K562 treated with DMSO at 1 percent for 24 hours (cell line): Measurements from ENCODE around the gene UBTD2. TPM values are rescaled to one million over a fixed set of nuclear protein-coding genes. Genes with fewer than 3 reads are reported as not detected.

ENCODE experiments used
- total RNA-seq: library from RNA; unstranded; fragments of 300-600 nt; gene quantifications from 2 replicates; pipeline ENCODE4 v1.2.3, GENCODE V29; 2022; ENCODE audit warnings: low read depth; ENCODE audit not compliant: insufficient read depth

Gene UBTD2
- total RNA-seq: 0.95 and 1.4 TPM in 2 replicates

GRCh38 chr5:172283020-172283861 lies at the start of gene UBTD2:
Gene UBTD2 (minus strand): TSS chr5:172283764. CDS start chr5:172283665, 99 bp downstream.

GRCh38 chr5:172193872-172194271 lies 89.7 kb downstream of the UBTD2 start, which contains the start of gene EFCAB9:
Gene EFCAB9 (plus strand): TSS chr5:172194172. CDS start chr5:172194173, 1 bp downstream.

GRCh38 chr5:172188033-172188892 lies 95.3 kb downstream of the UBTD2 start, which contains the start of gene STK10:
Gene STK10 (minus strand): TSS chr5:172188224. CDS start chr5:172188042, 182 bp downstream.

Other genes with a start within 250 kb of the UBTD2 start
- gene STK10, start 95.5 kb downstream of the UBTD2 start, total RNA-seq: 7.3 and 7.9 TPM in 2 replicates
- not detected in 2 replicates for gene EFCAB9, start 89.6 kb downstream of the UBTD2 start, total RNA-seq
- gene SH3PXD2B, start 170.8 kb upstream of the UBTD2 start, total RNA-seq: 0.50 and 0.95 TPM in 2 replicates